ENCODE measurements around the gene MESP1.

Gene MESP1

GRCh38 chr15:89766357-89767311 lies 15.6 kb upstream of the MESP1 start:
- H3K4me3 ChIP-seq (ENCODE audit: low read depth, low read length), result no peak overlapping the region
- TF ChIP-seq CTCF (IDR thresholded peaks at IDR 0.05; ENCODE audit: borderline replicate concordance, insufficient read depth, low read depth, low read length), result no peak

GRCh38 chr15:89765694-89766093 lies 14.6 kb upstream of the MESP1 start:
- no peak overlapping the region for H3K4me3 ChIP-seq (ENCODE audit: low read depth, low read length)
- TF ChIP-seq CTCF (IDR thresholded peaks at IDR 0.05; ENCODE audit: borderline replicate concordance, insufficient read depth, low read depth, low read length), result no peak

- H3K4me3 ChIP-seq (ENCODE audit: low read depth, low read length), result no peak overlapping the region
- TF ChIP-seq CTCF (IDR thresholded peaks at IDR 0.05; ENCODE audit: borderline replicate concordance, insufficient read depth, low read depth, low read length), result no peak
These were observed 10.9 kb upstream of the MESP1 start for GRCh38 chr15:89761929-89762328.

- no peak for TF ChIP-seq CTCF (IDR thresholded peaks at IDR 0.05; ENCODE audit: borderline replicate concordance, insufficient read depth, low read depth, low read length)
- H3K4me3 ChIP-seq (ENCODE audit: low read depth, low read length), result no peak overlapping the region
These were observed 10.2 kb upstream of the MESP1 start for GRCh38 chr15:89761009-89761831.

GRCh38 chr15:89760303-89761008 lies 9.4 kb upstream of the MESP1 start:
- no peak overlapping the region for H3K4me3 ChIP-seq (ENCODE audit: low read depth, low read length)
- peak; percentile 98 for TF ChIP-seq CTCF (IDR thresholded peaks at IDR 0.05; ENCODE audit: borderline replicate concordance, insufficient read depth, low read depth, low read length)

- H3K4me3 ChIP-seq (ENCODE audit: low read depth, low read length), result no peak overlapping the region
- TF ChIP-seq CTCF (IDR thresholded peaks at IDR 0.05; ENCODE audit: borderline replicate concordance, insufficient read depth, low read depth, low read length), result no peak
These were observed 8.8 kb upstream of the MESP1 start for GRCh38 chr15:89759835-89760234.
